Osteoblast (primary cell): ENCODE measurements around the gene EVPL. TPM values are rescaled to one million over a fixed set of nuclear protein-coding genes. Genes with fewer than 3 reads are reported as not detected.

ENCODE experiments used
- DNase-seq: peaks from one replicate; pipeline ENCODE4 v3.0.0; 2011; ENCODE audit warnings: low spot score, mixed read lengths; ENCODE audit not compliant: insufficient read length; ENCODE audit errors: missing footprints
- H2AFZ ChIP-seq: 2 replicates; pipeline ENCODE4 v1.6.0; 2011; ENCODE audit warnings: mild to moderate bottlenecking, low read length
- H3K27ac ChIP-seq: 2 replicates; pipeline ENCODE4 v1.5.1; 2011; ENCODE audit warnings: mild to moderate bottlenecking, low read depth, low read length, moderate library complexity
- H3K27me3 ChIP-seq: 2 replicates; pipeline ENCODE4 v1.6.0; 2012; ENCODE audit warnings: mild to moderate bottlenecking, control low read depth, inconsistent platforms, low read length, moderate library complexity; ENCODE audit not compliant: insufficient read depth
- H3K36me3 ChIP-seq: 2 replicates; pipeline ENCODE4 v1.5.1; 2011; ENCODE audit warnings: mild to moderate bottlenecking, low read length, control low read depth, moderate library complexity; ENCODE audit not compliant: insufficient read depth
- H3K4me1 ChIP-seq: 2 replicates; pipeline ENCODE4 v1.5.1; 2011; ENCODE audit warnings: mild to moderate bottlenecking, low read length, control low read depth, moderate library complexity; ENCODE audit not compliant: insufficient read depth
- H3K4me2 ChIP-seq: 2 replicates; pipeline ENCODE4 v1.6.0; 2011; ENCODE audit warnings: mild to moderate bottlenecking, low read length; ENCODE audit not compliant: insufficient read depth
- H3K4me3 ChIP-seq: fragments of 200-600 bp; sonication (generic); 3 replicates; pipeline ENCODE4 v1.5.1; 2012; ENCODE audit warnings: mild to moderate bottlenecking, low read length, inconsistent platforms; ENCODE audit not compliant: insufficient read depth
- H3K79me2 ChIP-seq: 2 replicates; pipeline ENCODE4 v1.6.0; 2012; ENCODE audit warnings: mild to moderate bottlenecking, low read length, control low read depth, inconsistent platforms; ENCODE audit not compliant: insufficient read depth
- H3K9me3 ChIP-seq: 2 replicates; pipeline ENCODE4 v1.5.1; 2011; ENCODE audit warnings: low read depth, low read length, control low read depth
- H4K20me1 ChIP-seq: 2 replicates; pipeline ENCODE4 v1.6.0; 2012; ENCODE audit warnings: mild to moderate bottlenecking, low read length, control low read depth; ENCODE audit not compliant: insufficient read depth
- CTCF ChIP-seq: IDR thresholded peaks from 2 replicates; pipeline ENCODE4 v1.5.1; 2011; ENCODE audit warnings: mild to moderate bottlenecking, low read depth, low read length, moderate library complexity; ENCODE audit errors: extremely low read depth
- total RNA-seq: library from RNA; depleted of rRNA; stranded (reverse); fragments of >200 nt; gene quantifications from 2 replicates; pipeline ENCODE4 v1.2.3, GENCODE V29; 2012

The EVPL gene
- total RNA-seq, 1 donor = not detected

GRCh38 chr17:76025294-76025693 lies 1.8 kb downstream of the EVPL start:
- Histone ChIP-seq H3K27me3 (peaks cover 3% of the 10 kb centered on the region), H3K36me3 (no peaks in the 10 kb centered on the region), H3K4me2 (no peak overlapping the region), H2AFZ (no peak overlapping the region), H3K4me1 (no peaks in the 10 kb centered on the region), H3K27ac (no peak overlapping the region), H3K79me2 (no peaks in the 10 kb centered on the region), H4K20me1 (no peaks in the 10 kb centered on the region), H3K9me3 (no peaks in the 10 kb centered on the region), H3K4me3 (no peak overlapping the region)
- TF ChIP-seq CTCF = no peak
- DNase-seq = no peak

GRCh38 chr17:76024353-76024752 lies 2.8 kb downstream of the EVPL start:
- H3K9me3 ChIP-seq = no peaks in the 10 kb centered on the region
- no peaks in the 10 kb centered on the region for H4K20me1 ChIP-seq
- H3K79me2 ChIP-seq = no peaks in the 10 kb centered on the region
- DNase-seq = peak; percentile 49
- H3K4me3 ChIP-seq = no peak overlapping the region
- H3K36me3 ChIP-seq = no peaks in the 10 kb centered on the region
- no peaks in the 10 kb centered on the region for H3K4me1 ChIP-seq
- no peak for TF ChIP-seq CTCF
- H3K27ac ChIP-seq = no peak overlapping the region
- no peak overlapping the region for H2AFZ ChIP-seq
- no peak overlapping the region for H3K4me2 ChIP-seq
- peaks cover 8% of the 10 kb centered on the region for H3K27me3 ChIP-seq

- H3K4me2 ChIP-seq = no peak overlapping the region
- H3K27me3 ChIP-seq = peaks cover 8% of the 10 kb centered on the region
- DNase-seq = peak; percentile 65
- H3K4me1 ChIP-seq = no peaks in the 10 kb centered on the region
- no peak overlapping the region for H2AFZ ChIP-seq
- H3K4me3 ChIP-seq = no peak overlapping the region
- no peaks in the 10 kb centered on the region for H3K79me2 ChIP-seq
- no peak overlapping the region for H3K27ac ChIP-seq
- H3K36me3 ChIP-seq = no peaks in the 10 kb centered on the region
- H3K9me3 ChIP-seq = no peaks in the 10 kb centered on the region
- H4K20me1 ChIP-seq = no peaks in the 10 kb centered on the region
- no peak for TF ChIP-seq CTCF
Observed at GRCh38 chr17:76023900-76024237, 3.2 kb downstream of the EVPL start.

GRCh38 chr17:76022973-76023899 lies 3.9 kb downstream of the EVPL start:
- Histone ChIP-seq H3K9me3 (no peaks in the 10 kb centered on the region), H3K36me3 (no peaks in the 10 kb centered on the region), H3K4me3 (no peak overlapping the region), H3K79me2 (no peaks in the 10 kb centered on the region), H3K27ac (no peak overlapping the region), H3K4me1 (no peaks in the 10 kb centered on the region), H3K4me2 (no peak overlapping the region), H2AFZ (no peak overlapping the region), H4K20me1 (no peaks in the 10 kb centered on the region), H3K27me3 (peaks cover 8% of the 10 kb centered on the region)
- DNase-seq = peak; percentile 46
- TF ChIP-seq CTCF = no peak
